Measurements from ENCODE around the gene ACBD6.

- TF ChIP-seq CTCF (IDR thresholded peaks at IDR 0.05): no peak
- TF ChIP-seq POLR2A (IDR thresholded peaks at IDR 0.05; ENCODE audit: low read depth): no peak
- TF ChIP-seq POLR2AphosphoS5 (IDR thresholded peaks at IDR 0.05): no peak
Observed at GRCh38 chr1:180283098-180283497, 219.3 kb downstream of the ACBD6 start.
